Transverse colon (tissue), 4 donors: Measurements from ENCODE around the gene SLC43A1. TPM values are rescaled to one million over a fixed set of nuclear protein-coding genes. Genes with fewer than 3 reads are reported as not detected.

Source experiments
- DNase-seq: peaks from one replicate; pipeline ENCODE4 v3.0.0-alpha.2; 2019
- H3K27ac ChIP-seq, 4 donors: fragments of 200-600 bp; sonication (generic); 2 replicates each; pipeline ENCODE4 v1.5.1; 2016 to 2018; ENCODE audit warnings: inconsistent platforms in 4 of 4
- H3K27me3 ChIP-seq: fragments of 200-600 bp; sonication (generic); 2 replicates; pipeline ENCODE4 v1.5.1; 2017; ENCODE audit warnings: inconsistent platforms
- H3K36me3 ChIP-seq, 4 donors: fragments of 200-600 bp; sonication (generic); 2 replicates each; pipeline ENCODE4 v1.5.1; 2017 to 2019; ENCODE audit warnings: inconsistent platforms in 4 of 4
- H3K4me1 ChIP-seq, 4 donors: fragments of 200-600 bp; sonication (generic); 2 replicates each; pipeline ENCODE4 v1.5.1; 2017 to 2020; ENCODE audit warnings: inconsistent platforms in 4 of 4
- H3K4me3 ChIP-seq, 4 donors: fragments of 200-600 bp; sonication (generic); 1 replicate in 1 of 4; 2 replicates in 3 of 4; pipeline versions ENCODE4 v1.5.1 to v1.6.1; 2017 to 2019; ENCODE audit warnings: inconsistent platforms in 4 of 4
- H3K9me3 ChIP-seq, 2 donors: fragments of 200-600 bp; sonication (generic); 2 replicates each; pipeline ENCODE4 v1.5.1; 2017 to 2019; ENCODE audit warnings: inconsistent platforms in 2 of 2
- CTCF ChIP-seq, 5 experiments: fragments of 200-600 bp in 3 of 5; fragments of 450-650 bp in 2 of 5; sonication (generic) in 3 of 5; IDR thresholded peaks; 1 replicate in 2 of 5; 2 replicates in 3 of 5; pipeline ENCODE4 v1.5.1; 2016 to 2017; ENCODE audit warnings: antibody characterized with exemption in 5 of 5, inconsistent platforms in 3 of 5, mild to moderate bottlenecking in 2 of 5, moderate library complexity in 1 of 5
- EP300 ChIP-seq: sonication (generic); formaldehyde crosslinking; IDR thresholded peaks from one replicate; pipeline ENCODE4 v1.6.1; 2017; ENCODE audit warnings: antibody characterized with exemption, low read depth
- POLR2A ChIP-seq: fragments of 450-650 bp; IDR thresholded peaks from one replicate; pipeline ENCODE4 v1.6.1; 2016; ENCODE audit warnings: antibody characterized with exemption, mild to moderate bottlenecking, moderate library complexity
- POLR2AphosphoS5 ChIP-seq, 3 donors: sonication (generic); formaldehyde crosslinking; IDR thresholded peaks; one replicate each; pipeline ENCODE4 v1.6.1; 2016; ENCODE audit warnings: antibody characterized with exemption in 3 of 3
- WGBS, 2 donors: methylation state at CpG; one replicate each; pipeline ENCODE4 v1.1.5; 2018; ENCODE audit warnings: low coverage in 1 of 2; 5-methylcytosine and 5-hydroxymethylcytosine counted together
- in situ Hi-C, 4 donors: fragments of 200-750 bp; cut with MboI; loops; one replicate each; pipeline versions ENCODE4 v1.15.0 to v1.15.1; 2017; ENCODE audit warnings: low sequenced_read_pairs in 3 of 4, low pct_ligation_motif_present in 1 of 4, low pct_unique_long_range_greater_than_20kb in 1 of 4
- intact Hi-C: fragments of 100-400 bp; cut with DNase I; formaldehyde crosslinking; loops from one replicate; pipeline ENCODE4 v1.15.1; 2023; ENCODE audit warnings: low total_unique reads
- total RNA-seq, 4 donors: library from RNA; depleted of rRNA; stranded (reverse); fragments of >200 nt; gene quantifications; one replicate each; pipeline ENCODE4 v1.1.0, GENCODE V29; 2016

SLC43A1 gene
- total RNA-seq, 4 donors from 2014 or later: 7.5 to 30.4 (median 15.2) TPM

- no peak for DNase-seq
Measured at GRCh38 chr11:57469268-57469667, 46.2 kb downstream of the SLC43A1 start.

GRCh38 chr11:57468276-57468675 is 47.2 kb downstream of the SLC43A1 start:
- TF ChIP-seq CTCF (IDR thresholded peaks at IDR 0.05) (no peak), EP300 (no peak), POLR2AphosphoS5 (IDR thresholded peaks at IDR 0.05) (no peak), POLR2A (no peak)
- no peaks in the 10 kb centered on the region for H3K36me3 ChIP-seq
- in situ Hi-C loops (loop anchor here in 2 of 4 donors (25.0 kb wide), 2 partner anchors 169 to 1044 kb away; partner anchors contain the start of genes YPEL4 (in 2 of the 2) and OR5B21 (in 1 of the 2)), intact Hi-C loops (no loop called here)
- no peak overlapping the region for H3K4me3 ChIP-seq
- no peaks in the 10 kb centered on the region for H3K27me3 ChIP-seq
- 71 to 76% methylated on average over 3 to 4 of the region's 4 CpGs for WGBS, 2 donors
- H3K9me3 ChIP-seq: no peaks in the 10 kb centered on the region
- H3K27ac ChIP-seq: no peak overlapping the region
- no peaks in the 10 kb centered on the region for H3K4me1 ChIP-seq
- DNase-seq: no peak

More at GRCh38 chr11:57469268-57469667, 46.2 kb downstream of the SLC43A1 start:
- no peaks in the 10 kb centered on the region for H3K36me3 ChIP-seq
- H3K27ac ChIP-seq: no peak overlapping the region
- in situ Hi-C loops (loop anchor here in 2 of 4 donors (25.0 kb wide), 2 partner anchors 168 to 1043 kb away; partner anchors contain the start of genes YPEL4 (in 2 of the 2) and OR5B21 (in 1 of the 2)), intact Hi-C loops (no loop called here)
- WGBS, 2 donors: 72 to 78% methylated on average over 5 of the region's 5 CpGs
- no peaks in the 10 kb centered on the region for H3K9me3 ChIP-seq
- no peak overlapping the region for H3K4me3 ChIP-seq
- TF ChIP-seq CTCF (IDR thresholded peaks at IDR 0.05) (no peak), POLR2AphosphoS5 (IDR thresholded peaks at IDR 0.05) (no peak), POLR2A (no peak), EP300 (no peak)
- peaks cover 5% of the 10 kb centered on the region for H3K27me3 ChIP-seq
- H3K4me1 ChIP-seq: no peaks in the 10 kb centered on the region

- no peak for DNase-seq
- Histone ChIP-seq H3K4me1 (no peaks in the 10 kb centered on the region), H3K9me3 (no peaks in the 10 kb centered on the region), H3K36me3 (no peaks in the 10 kb centered on the region), H3K27ac (no peak overlapping the region), H3K4me3 (no peak overlapping the region), H3K27me3 (no peaks in the 10 kb centered on the region)
- no peak for TF ChIP-seq EP300
- no peak for TF ChIP-seq POLR2AphosphoS5 (IDR thresholded peaks at IDR 0.05)
- no peak for TF ChIP-seq POLR2A
- no peak for TF ChIP-seq CTCF (IDR thresholded peaks at IDR 0.05)
- WGBS, 2 donors: 80% methylated on average over 1 to 18 of the region's 23 CpGs
- intact Hi-C loops: no loop called here
- in situ Hi-C loops: loop anchor here in 2 of 4 donors (25.0 kb wide), 2 partner anchors 170 to 1045 kb away; partner anchors contain the start of genes YPEL4 (in 2 of the 2) and OR5B21 (in 1 of the 2)
Measured at GRCh38 chr11:57467508-57468157, 47.9 kb downstream of the SLC43A1 start.

GRCh38 chr11:57466680-57467079 is 48.8 kb downstream of the SLC43A1 start:
- no peaks in the 10 kb centered on the region for H3K36me3 ChIP-seq
- no peaks in the 10 kb centered on the region for H3K4me1 ChIP-seq
- H3K27ac ChIP-seq: no peak overlapping the region
- no peak for DNase-seq
- intact Hi-C loops (no loop called here), in situ Hi-C loops (loop anchor here in 2 of 4 donors (25.0 kb wide), 2 partner anchors 171 to 1046 kb away; partner anchors contain the start of genes YPEL4 (in 2 of the 2) and OR5B21 (in 1 of the 2))
- no peak for TF ChIP-seq POLR2AphosphoS5 (IDR thresholded peaks at IDR 0.05)
- no peak for TF ChIP-seq CTCF (IDR thresholded peaks at IDR 0.05)
- TF ChIP-seq EP300: no peak
- no peak for TF ChIP-seq POLR2A
- H3K27me3 ChIP-seq: peaks cover 8% of the 10 kb centered on the region
- no peak overlapping the region for H3K4me3 ChIP-seq
- no peaks in the 10 kb centered on the region for H3K9me3 ChIP-seq
- WGBS, 2 donors: 48 to 80% methylated on average over 1 to 4 of the region's 4 CpGs
